NCI-H187 (cell line): ENCODE measurements around the gene BCAT1.
A peak's percentile ranks its signal among the peaks of the same experiment; 100 is the strongest.

ENCODE experiments used
- DNase-seq, 2 experiments: peaks; one replicate each; lab custom pipeline; 2025; lab: John Stamatoyannopoulos, UW

BCAT1 gene

GRCh38 chr12:24948757-24949722, at the start of gene BCAT1:
Gene BCAT1, minus strand, starts transcription at chr12:24949101. Its CDS starts 169 bp downstream, at chr12:24948932.
- no peak for DNase-seq

- no peak for DNase-seq
Observed at GRCh38 chr12:24997970-24998582, 49.2 kb upstream of the BCAT1 start.

- DNase-seq, result no peak
Observed at GRCh38 chr12:24997496-24997895, 48.6 kb upstream of the BCAT1 start.

GRCh38 chr12:24996820-24997219, 47.9 kb upstream of the BCAT1 start:
- no peak for DNase-seq

GRCh38 chr12:24996102-24996797, 47.3 kb upstream of the BCAT1 start:
- no peak for DNase-seq

DNA sequence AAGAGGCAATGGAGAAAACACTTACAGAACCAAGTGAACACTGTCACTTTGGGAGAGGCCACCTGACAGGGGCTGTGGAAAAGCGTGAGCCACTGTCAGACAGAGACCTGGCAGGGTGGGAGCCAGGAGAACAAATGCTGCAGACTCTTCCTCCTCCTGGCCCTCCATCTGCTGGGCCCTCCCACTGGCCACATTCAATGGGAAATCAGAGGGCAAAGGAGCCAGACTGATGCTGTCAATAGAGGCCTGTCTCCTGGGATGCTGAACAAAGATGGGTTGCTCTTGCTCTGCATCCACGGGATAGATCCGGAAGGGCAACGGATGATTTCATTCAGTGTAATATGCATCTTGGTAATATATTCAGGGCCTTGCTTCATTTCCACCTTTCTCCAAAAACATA, 44.9 kb upstream of the BCAT1 start:
- DNase-seq, result no peak

DNA sequence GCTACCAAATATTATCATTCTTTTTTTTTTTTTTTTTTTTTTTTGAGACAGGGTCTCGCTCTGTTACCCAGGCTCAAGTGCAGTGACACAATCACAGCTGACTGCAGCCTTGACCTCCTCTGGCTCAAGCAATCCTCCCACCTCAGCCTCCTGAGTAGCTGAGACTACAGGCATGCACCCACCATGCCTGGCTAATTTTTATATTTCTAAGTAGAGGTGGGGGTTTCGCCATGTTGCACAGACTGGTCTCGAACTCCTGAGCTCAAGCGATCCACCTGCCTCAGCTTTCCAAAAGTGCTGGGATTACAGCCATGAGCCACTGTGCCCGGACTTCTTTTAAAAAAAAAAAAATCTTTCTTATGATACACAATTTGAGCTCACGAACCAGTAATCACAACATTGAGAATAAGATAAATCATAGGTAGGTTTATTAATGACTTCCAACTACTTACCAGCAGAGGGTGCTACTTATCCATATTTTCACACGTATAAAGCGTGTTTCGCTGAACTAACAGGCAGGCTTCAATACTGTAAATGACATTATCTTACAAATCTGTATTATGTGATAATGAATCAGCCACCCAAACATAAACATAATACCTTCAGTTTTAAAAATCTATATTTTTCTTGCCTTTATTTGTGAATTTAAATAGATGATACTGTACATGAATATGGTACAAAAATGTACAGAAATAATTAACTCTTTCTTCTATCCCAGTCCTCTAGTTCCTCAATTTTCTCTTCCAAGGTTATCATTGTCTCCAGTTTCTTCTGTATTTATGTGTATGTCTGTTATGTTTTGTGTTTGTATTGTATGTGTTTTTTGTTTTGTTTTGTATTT, 42.5 kb upstream of the BCAT1 start:
- peak in 1 of 2 experiments; percentile 40 for DNase-seq

DNA sequence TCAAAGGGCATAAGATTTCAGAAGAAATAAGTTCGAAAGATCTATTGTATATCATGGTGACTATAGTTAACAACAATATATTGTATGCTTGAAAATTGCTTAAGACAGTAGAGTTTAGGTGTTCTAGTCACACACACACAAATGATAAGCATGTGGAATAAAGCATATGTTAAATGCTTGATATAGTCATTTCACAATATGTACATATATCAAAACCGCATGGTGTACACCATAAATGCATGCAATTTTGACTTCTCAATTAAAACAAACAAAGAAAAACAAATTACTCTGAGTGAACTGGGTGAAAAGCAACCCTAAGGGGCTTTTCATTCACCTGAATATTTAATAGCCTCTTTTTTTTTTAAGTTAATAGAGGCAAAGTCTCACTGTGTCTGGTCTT, 40.3 kb upstream of the BCAT1 start:
- DNase-seq, result no peak

GRCh38 chr12:24982250-24982649, 33.3 kb upstream of the BCAT1 start:
- no peak for DNase-seq

DNA sequence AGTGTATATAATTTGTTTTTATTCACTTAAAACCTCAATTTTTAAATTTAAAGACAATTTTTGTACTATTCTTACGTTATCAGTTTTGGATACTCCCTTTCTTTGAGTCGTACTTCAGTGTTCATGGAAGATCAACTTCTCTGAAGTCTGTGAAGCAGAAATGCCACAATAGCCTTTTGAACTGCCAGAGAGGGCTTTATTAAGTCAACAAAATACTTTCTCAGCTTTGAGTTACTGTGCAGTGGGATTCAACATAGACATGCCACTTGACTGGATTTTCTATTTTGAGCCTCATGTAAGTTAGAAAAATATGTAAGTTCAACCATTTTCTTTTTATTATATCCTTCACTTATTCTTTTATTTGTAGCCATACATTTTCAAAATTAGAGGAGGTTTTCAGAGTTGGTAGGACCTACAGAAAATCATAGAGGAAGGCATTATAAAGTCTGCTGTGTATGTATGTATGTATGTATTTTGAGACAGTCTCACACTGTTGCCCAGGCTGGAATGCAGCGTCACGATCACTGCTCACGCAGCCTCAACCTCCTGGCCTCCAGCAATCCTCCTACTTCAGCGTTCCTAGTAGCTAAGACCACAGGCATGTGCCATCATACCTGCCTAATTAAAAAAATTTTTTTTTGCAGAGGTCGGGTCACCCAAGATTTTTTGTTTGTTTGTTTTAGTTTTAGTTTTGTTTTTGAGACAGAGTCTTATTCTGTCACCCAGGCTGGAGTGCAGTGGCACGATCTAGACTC, 31.3 kb upstream of the BCAT1 start:
- DNase-seq, result no peak

DNA sequence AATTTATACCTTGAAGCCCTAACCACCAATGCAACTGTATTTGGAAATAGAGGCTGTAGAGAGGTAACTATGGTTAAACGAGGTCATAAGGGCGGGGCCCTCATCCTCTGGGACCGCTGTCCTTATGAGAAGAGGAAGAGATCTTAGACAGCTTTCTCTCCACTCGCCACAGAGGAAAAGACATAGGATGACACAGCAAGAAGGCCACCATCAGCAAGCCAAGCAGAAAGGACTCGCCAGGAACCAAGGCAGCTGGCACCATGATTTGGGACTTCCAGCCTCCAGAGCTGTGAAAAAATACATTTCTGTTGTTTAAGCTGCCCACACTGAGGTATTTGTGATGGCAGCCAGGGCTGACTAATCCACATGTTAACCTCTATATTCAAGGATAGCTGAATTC, 30.4 kb upstream of the BCAT1 start:
- DNase-seq, result no peak

GRCh38 chr12:24977711-24978110, 28.8 kb upstream of the BCAT1 start:
- no peak for DNase-seq

DNA sequence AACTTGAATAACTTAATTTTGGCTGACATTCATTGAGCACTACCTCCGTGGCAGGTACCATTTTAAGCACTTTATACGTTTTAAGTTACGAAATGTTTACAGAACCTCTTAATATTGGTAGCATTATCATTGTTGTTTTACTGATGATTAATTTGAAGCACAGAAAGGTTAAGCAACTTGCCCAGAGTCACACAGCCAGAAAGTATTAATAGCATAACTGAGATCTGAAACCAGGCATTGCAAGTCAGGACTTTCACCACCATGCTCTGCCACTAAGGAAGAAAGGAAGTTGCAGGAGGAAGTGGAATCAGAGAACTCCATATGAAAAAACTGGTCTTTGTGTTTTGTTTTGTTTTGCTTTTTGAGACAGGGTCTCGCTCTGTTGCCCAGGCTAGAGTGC, 28.2 kb upstream of the BCAT1 start:
- DNase-seq, result no peak

- DNase-seq, result no peak
Observed at GRCh38 chr12:24975425-24975824, 26.5 kb upstream of the BCAT1 start.

DNA sequence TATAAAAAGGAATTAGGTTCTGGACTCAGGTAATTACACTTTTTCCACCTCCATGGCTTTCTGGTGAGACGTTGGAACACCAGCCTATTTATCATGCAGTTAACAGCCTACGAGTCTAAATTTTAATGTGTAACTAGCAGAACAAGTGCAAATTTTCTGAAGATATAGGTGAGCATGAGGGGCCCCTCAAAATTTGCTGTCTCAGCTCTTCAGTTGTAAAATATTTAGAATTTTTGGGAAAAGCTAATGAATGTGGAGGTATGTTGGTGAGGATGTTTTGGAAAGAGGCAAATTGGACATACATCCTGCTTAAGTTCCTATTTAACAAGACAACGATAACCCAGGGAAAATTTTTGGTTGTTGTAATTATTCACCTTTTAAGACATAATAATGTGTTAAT, 25.3 kb upstream of the BCAT1 start:
- DNase-seq, result no peak

GRCh38 chr12:24972078-24972477, 23.2 kb upstream of the BCAT1 start:
- no peak for DNase-seq

DNA sequence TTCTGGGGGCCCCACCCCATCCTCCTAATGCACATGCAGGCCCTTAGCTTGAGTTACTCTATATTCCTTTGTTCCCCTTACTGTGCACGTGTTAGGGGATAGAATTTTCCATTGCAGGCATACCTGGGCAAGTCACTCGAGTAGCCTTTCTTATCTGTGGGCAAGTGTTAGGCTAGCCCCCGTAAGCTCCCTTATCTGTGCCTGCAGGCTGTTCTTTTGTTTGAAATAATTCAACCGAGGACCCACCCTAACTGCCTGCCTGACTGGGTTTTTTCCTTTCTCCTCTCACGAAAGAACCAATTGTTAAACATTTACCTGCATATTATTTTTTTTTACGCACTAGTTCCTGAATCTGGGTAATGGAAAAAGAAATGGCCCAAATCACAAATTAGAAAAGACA, 21.3 kb upstream of the BCAT1 start:
- DNase-seq, result no peak

DNA sequence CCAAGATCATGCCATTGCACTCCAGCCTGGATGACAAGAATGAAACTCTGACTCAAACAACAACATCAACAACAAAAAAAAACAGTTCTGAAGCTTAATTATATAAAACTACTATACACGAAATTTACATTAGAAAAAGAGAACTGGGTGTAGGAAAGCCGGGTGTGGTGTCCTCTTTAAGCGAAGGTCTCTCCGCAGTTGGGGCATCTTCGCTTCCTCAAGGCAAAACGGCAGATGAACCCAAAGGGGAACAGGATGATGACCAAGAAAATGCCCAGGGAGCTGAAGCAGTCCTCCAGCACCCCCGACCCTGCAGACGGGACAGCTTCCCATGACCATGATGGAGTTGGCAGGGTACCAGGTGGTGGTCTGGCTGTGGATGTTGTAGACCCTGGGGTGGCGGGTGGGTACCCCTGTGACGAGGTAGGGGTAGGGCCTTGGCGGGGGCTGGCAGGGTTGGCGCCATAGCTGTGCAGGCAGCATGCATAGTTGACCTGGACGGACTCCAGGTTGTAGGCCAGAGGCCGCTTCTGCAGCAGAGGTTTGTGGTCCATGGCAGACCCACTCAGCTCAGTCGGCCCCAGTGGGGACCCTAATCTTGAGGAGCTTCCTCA, 18.2 kb upstream of the BCAT1 start:
- DNase-seq, result no peak

DNA sequence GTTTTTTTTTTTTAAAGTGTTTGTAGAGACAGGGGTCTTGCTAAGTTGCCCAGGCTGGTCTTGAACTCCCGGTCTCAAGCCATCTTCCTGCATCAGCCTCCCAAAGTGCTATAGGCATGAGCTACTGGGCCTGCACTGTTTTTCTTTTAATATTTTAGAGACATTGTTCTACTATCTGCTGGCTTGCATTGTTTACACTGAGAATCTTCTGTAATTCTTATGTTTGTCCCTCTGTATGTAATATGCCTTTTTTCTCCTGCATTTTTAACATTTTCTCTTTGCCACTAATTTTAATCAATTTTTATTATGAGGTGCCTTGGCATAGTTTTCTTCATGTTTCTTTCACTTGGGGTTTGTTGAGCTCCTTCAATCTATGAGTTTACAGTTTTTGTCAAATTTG, 15.4 kb upstream of the BCAT1 start:
- DNase-seq, result no peak

DNA sequence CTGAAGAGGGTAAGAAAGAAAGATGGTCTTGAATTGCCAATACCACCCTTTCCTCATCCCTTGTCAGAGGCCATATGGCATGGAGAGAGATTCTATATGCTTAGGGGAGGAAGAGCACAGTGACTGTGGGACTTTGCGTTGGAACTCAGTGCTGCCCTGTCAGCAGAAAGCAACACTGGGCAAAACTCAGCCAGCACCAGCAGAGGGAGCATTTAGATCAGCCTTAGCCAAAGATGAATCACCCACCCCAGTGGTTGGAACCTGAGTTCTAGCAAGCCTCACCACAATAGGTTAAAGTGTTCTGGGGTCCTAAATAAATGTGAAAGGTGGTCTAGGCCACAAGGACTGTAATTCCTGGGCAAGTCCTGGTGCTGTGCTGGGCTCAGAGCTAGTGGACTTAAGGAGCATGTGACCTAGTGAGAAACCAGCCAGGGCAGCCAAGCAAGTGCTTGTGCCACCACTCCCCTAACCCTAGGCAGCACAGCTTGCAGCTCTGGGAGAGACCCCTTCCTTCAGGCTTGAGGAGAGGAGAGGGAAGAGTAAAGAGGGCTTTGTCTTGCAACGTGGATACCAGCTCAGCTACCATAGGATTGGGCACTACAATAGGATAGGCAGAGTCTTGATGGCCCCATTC, 11.4 kb upstream of the BCAT1 start:
- DNase-seq, result no peak
